ENCODE results near the gene DRGX. TPM values are rescaled to one million over a fixed set of nuclear protein-coding genes. Genes with fewer than 3 reads are reported as not detected.
A peak's percentile ranks its signal among the peaks of the same experiment; 100 is the strongest.

Gene DRGX
- total RNA-seq, 1 experiment from 2014 or later, result not detected

DNA sequence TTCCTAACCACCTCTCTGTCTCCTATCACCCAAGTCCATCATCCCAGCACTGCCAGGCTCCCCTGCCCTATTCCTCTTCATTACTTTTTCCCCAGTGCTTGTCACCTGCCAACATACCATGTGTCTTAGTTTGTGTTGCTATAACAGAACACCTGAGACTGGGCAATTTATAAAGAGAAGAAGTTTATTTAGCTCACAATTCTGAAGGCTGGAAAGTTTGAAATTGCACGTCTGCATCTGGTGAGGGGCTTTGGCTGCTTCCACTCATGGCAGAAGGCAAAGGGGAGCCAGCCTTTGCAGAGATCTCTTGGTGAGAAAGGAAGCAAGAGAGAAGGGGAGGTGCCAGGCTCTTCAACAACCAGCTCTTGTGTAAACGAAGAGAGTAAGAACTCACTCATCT, 47.3 kb downstream of the DRGX start:
- H3K27me3 ChIP-seq (replicated peaks), result no peaks in the 10 kb centered on the region
- H3K27ac ChIP-seq, result no peak overlapping the region
- no peaks in the 10 kb centered on the region for H3K36me3 ChIP-seq
- no peaks in the 10 kb centered on the region for H3K4me1 ChIP-seq (replicated peaks)
- H3K9me3 ChIP-seq (replicated peaks), result no peaks in the 10 kb centered on the region
- DNase-seq (ENCODE audit: low read depth in 1 of 2, low spot score in 2 of 2), result no peak
- no peak overlapping the region for H3K4me3 ChIP-seq

DNA sequence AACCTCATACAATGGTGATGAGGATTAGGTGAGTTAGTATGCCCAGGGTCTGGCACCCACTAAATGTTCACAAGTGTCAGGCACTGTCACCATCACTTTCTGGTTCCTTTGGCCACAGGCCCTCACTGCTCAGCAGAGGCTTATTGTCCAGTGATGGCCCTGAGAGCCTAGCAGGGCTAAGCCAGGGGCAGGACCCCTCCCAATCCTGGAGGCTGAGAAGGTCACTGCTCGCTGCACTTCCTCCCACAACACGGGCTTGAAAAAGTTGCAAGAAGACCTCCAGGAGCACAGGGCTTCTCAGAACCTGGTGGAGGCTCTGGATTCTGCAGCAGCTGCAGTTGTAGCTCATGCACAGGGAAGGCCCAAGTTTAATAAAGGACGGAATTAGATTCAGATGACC, 48.1 kb downstream of the DRGX start:
- H3K9me3 ChIP-seq (replicated peaks), result no peaks in the 10 kb centered on the region

DNA sequence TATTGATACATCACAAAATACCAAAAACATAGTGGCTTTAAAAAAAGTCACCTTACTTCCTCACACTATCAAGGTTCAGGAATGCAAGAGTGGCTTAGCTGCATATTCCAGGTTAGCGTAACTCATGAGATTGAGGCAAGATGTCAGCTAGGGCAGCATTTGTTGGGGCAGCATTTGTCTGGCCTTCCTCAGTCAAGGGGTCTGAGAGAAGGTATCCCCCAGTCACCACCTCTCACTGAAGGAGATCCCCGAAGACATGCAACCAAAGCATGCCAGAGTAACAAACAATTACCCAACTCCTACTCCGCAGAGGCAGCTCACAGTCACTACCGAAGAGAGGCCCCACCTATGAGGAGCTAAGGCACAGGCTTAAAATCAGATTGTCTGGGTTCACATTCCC, 48.5 kb downstream of the DRGX start:
- no peak overlapping the region for H3K4me3 ChIP-seq
- DNase-seq (ENCODE audit: low read depth in 1 of 2, low spot score in 2 of 2), result peak in 1 of 2 experiments; percentile 18

More for the DNA sequence above, 48.1 kb downstream of the DRGX start:
- Histone ChIP-seq H3K4me3 (no peak overlapping the region), H3K4me1 (replicated peaks) (no peaks in the 10 kb centered on the region), H3K27ac (no peak overlapping the region), H3K27me3 (replicated peaks) (no peaks in the 10 kb centered on the region), H3K36me3 (no peaks in the 10 kb centered on the region)
- peak in 1 of 2 experiments; percentile 17 for DNase-seq (ENCODE audit: low read depth in 1 of 2, low spot score in 2 of 2)

DNA sequence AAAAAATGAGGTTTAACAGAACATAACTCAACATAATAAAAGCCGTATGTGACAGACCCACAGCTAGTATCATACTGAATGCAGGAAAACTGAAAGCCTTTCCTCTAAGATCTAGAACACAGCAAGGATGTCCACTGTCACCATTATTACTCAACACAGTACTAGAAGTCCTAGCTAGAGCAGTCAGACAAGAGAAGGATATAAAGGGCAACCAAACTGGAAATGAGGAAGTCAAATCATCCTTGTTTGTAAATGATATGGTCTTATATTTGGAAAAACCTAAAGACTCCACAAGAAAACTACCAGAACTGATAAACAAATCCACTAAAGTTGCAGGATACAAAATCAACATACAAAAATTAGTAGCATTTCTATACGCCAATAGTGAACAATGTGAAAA, 51.0 kb downstream of the DRGX start:
- Histone ChIP-seq H3K4me3 (no peak overlapping the region), H3K27ac (no peak overlapping the region), H3K9me3 (replicated peaks) (no peaks in the 10 kb centered on the region), H3K27me3 (replicated peaks) (no peaks in the 10 kb centered on the region), H3K4me1 (replicated peaks) (no peaks in the 10 kb centered on the region), H3K36me3 (no peaks in the 10 kb centered on the region)
- DNase-seq (ENCODE audit: low read depth in 1 of 2, low spot score in 2 of 2), result no peak

More for the DNA sequence above, 48.5 kb downstream of the DRGX start:
- Histone ChIP-seq H3K36me3 (no peaks in the 10 kb centered on the region), H3K27ac (no peak overlapping the region), H3K4me1 (replicated peaks) (no peaks in the 10 kb centered on the region), H3K27me3 (replicated peaks) (no peaks in the 10 kb centered on the region), H3K9me3 (replicated peaks) (no peaks in the 10 kb centered on the region)

DNA sequence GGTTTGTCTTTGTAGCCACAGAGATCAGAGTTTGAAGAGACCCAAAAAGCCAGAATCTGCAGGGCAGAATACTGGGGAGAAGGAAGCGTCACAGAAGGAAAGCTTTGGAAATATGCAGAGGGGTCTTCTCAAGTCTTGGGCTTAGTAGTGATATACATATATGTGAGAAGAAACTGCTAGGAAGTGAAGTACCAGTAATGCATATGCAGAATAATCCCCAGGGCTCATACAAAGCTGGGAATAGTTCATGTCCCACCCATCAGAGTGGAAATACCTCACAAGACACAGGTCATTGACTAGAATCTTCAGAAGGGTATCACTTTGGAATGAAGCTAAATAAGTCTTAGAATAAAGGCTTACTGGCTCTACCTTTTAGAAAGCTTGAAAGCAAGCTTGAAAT, 57.3 kb downstream of the DRGX start:
- Histone ChIP-seq H3K27me3 (replicated peaks) (no peaks in the 10 kb centered on the region), H3K36me3 (no peaks in the 10 kb centered on the region), H3K4me1 (replicated peaks) (no peaks in the 10 kb centered on the region), H3K9me3 (replicated peaks) (no peaks in the 10 kb centered on the region), H3K4me3 (no peak overlapping the region), H3K27ac (no peak overlapping the region)
- no peak for DNase-seq (ENCODE audit: low read depth in 1 of 2, low spot score in 2 of 2)

DNA sequence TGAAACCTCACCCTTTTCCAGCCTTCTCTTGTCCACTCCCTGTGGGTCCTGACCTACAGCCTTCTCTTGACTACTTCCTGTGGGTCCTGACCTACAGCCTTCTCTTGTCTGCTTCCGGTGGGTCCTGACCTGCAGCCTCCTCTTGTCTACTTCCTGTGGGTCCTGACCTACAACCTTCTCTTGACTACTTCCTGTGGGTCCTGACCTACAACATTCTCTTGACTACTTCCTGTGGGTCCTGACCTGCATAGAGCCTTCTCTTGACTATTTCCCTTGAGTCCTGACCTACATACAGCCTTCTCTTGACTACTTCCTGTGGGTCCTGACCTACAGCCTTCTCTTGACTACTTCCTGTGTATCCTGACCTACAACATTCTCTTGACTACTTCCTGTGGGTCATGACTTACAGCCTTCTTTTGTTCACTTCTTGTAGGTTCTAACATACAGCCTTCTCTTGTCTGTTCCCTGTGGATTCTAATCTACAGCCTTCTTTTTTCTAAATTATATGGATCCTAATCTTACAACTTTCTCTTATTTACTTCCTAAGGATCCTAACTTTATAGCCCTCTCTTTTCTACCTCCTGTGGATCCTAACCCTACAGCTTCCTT, 60.4 kb downstream of the DRGX start:
- Histone ChIP-seq H3K4me3 (no peak overlapping the region), H3K9me3 (replicated peaks) (no peaks in the 10 kb centered on the region), H3K27ac (no peak overlapping the region), H3K4me1 (replicated peaks) (no peaks in the 10 kb centered on the region), H3K27me3 (replicated peaks) (no peaks in the 10 kb centered on the region), H3K36me3 (no peaks in the 10 kb centered on the region)
- no peak for DNase-seq (ENCODE audit: low read depth in 1 of 2, low spot score in 2 of 2)

DNA sequence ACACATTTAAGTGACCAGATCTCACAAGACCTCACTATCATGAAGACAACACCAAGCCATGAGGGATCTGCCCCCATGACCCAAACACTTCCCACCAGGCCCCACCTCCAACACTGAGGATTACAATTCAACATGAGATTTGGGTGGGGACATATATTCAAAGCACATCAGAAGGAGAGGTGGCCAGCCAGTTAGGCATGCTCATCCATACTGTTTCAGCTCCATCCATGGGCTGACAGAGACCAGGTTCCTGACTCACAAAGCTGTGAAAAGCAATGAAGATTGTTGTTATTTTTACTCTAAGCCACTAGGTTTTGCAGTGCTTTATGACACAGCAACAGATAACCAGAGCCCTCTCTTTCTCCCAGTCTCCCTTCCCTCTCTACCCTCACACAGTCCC, 60.9 kb downstream of the DRGX start:
- no peak for DNase-seq (ENCODE audit: low read depth in 1 of 2, low spot score in 2 of 2)
- H3K36me3 ChIP-seq, result no peaks in the 10 kb centered on the region
- H3K9me3 ChIP-seq (replicated peaks), result no peaks in the 10 kb centered on the region

DNA sequence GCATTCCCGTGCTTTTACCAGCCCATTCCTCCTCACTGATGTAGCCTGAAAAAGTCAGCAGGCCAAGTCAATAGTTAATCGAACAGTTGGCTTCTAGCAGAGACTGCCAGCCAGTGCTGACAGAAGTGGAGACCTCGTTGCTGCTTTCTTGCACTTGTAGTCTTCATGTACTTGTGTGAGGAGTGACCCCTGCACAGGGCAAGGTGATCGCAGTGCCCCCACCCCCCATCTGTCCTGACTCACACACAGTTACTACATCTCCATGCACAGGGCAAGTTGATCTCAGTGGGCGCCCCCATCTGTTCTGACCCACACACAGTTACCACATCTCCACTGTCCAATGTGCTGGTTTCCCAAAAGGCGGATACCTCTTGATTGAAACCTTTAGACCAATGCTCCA, 62.7 kb downstream of the DRGX start:
- no peaks in the 10 kb centered on the region for H3K9me3 ChIP-seq (replicated peaks)
- no peaks in the 10 kb centered on the region for H3K27me3 ChIP-seq (replicated peaks)
- peak in 1 of 2 experiments; percentile 28 for DNase-seq (ENCODE audit: low read depth in 1 of 2, low spot score in 2 of 2)
- no peak overlapping the region for H3K4me3 ChIP-seq
- no peaks in the 10 kb centered on the region for H3K4me1 ChIP-seq (replicated peaks)
- no peaks in the 10 kb centered on the region for H3K36me3 ChIP-seq
- no peak overlapping the region for H3K27ac ChIP-seq

More for the DNA sequence above, 60.9 kb downstream of the DRGX start:
- H3K4me1 ChIP-seq (replicated peaks), result no peaks in the 10 kb centered on the region
- H3K4me3 ChIP-seq, result no peak overlapping the region
- H3K27ac ChIP-seq, result no peak overlapping the region
- H3K27me3 ChIP-seq (replicated peaks), result no peaks in the 10 kb centered on the region

DNA sequence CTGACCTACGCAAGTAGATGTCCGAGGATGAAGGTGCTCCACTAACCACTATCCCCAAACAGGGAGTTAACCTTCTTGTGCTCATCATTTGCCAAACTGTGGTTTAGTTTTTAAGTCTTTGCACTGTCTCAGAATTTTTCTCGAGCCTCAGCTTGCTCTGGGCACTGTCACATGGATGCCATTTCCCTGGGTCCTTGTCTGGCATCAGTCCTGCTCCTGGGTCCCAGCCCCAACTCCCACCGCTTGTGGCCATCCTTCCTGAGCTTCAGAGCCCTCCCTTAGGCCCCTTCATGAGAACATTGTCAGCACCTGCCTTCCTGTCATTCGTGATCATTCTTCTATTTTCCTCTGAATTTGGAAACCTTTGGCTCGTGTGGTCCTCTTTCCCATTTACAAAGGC, 63.1 kb downstream of the DRGX start:
- H3K36me3 ChIP-seq, result no peaks in the 10 kb centered on the region
- no peaks in the 10 kb centered on the region for H3K9me3 ChIP-seq (replicated peaks)
- H3K27me3 ChIP-seq (replicated peaks), result no peaks in the 10 kb centered on the region
- H3K4me1 ChIP-seq (replicated peaks), result no peaks in the 10 kb centered on the region
- H3K4me3 ChIP-seq, result no peak overlapping the region
- no peak overlapping the region for H3K27ac ChIP-seq
- DNase-seq (ENCODE audit: low read depth in 1 of 2, low spot score in 2 of 2), result no peak

DNA sequence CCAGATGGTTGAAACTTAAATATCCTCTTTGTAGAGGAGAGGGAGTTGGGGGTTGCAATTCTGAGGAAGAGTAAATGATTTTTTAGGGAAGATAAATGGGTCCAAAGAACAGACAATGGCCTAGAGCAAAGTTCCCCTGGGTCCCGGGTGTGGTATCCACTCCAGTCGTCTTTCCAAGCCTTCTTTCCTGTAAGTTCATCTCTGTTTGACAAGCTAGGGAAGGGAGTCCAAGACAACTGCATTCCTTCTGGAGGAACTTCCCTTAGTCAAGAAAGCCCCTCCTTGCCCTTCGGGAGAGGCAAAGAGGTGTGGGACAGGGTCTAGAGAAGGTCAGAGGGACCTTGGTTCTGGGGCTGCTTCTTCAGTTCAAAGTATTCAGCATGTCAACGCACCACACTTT, 63.6 kb downstream of the DRGX start:
- Histone ChIP-seq H3K27me3 (replicated peaks) (no peaks in the 10 kb centered on the region), H3K4me1 (replicated peaks) (no peaks in the 10 kb centered on the region), H3K27ac (no peak overlapping the region), H3K4me3 (no peak overlapping the region), H3K36me3 (no peaks in the 10 kb centered on the region), H3K9me3 (replicated peaks) (no peaks in the 10 kb centered on the region)
- peak in 1 of 2 experiments; percentile 13 for DNase-seq (ENCODE audit: low read depth in 1 of 2, low spot score in 2 of 2)

DNA sequence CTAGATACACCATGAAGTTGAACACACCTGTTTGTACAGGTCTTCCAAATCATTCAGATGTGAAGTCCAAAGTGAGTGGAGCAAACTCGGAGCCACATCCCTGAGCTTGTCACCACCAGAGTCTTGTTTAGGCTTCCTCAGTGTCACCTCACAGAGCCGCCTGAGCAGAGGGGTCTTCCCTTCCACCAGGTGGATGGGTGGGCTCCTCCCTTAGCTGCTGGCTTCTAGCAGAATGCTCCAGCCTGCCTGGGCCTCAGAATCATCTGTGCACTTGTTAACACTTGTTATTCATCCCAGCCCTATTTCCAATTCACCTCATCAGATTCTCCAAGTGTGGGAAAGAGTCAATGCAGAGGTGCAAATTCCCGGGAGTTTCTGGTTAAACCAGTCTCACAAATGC, 64.5 kb downstream of the DRGX start:
- no peak overlapping the region for H3K27ac ChIP-seq
- no peaks in the 10 kb centered on the region for H3K36me3 ChIP-seq
- DNase-seq (ENCODE audit: low read depth in 1 of 2, low spot score in 2 of 2), result peak in 1 of 2 experiments; percentile 37
- H3K27me3 ChIP-seq (replicated peaks), result no peaks in the 10 kb centered on the region
- no peaks in the 10 kb centered on the region for H3K9me3 ChIP-seq (replicated peaks)
- H3K4me3 ChIP-seq, result no peak overlapping the region
- no peaks in the 10 kb centered on the region for H3K4me1 ChIP-seq (replicated peaks)

DNA sequence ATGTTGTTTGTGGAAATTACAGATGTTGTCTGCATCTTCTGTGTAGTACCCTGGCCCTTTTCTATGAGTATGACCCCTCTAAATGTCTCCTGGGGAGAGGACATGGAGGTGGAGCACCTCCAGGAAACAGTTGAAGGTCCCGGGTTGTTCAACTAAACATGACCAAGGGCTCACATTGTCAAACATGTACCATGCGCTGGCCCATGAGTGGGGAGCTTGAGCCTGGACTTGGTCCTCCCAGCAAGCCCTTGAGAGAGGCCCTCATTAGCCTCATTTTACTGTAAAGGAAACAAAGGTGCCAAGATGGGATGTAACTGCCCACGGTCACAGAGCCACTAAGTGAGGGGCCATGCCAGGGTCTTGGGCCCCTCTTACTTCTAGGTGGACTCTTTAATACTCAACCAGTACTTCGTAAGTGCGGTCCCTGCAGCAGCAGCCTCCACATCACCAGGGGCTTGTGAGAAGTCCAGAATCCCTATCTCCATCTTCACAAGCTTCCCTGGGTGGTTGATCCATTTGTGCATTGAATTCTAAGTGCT, 65.7 kb downstream of the DRGX start:
- no peaks in the 10 kb centered on the region for H3K4me1 ChIP-seq (replicated peaks)
- H3K9me3 ChIP-seq (replicated peaks), result no peaks in the 10 kb centered on the region
- H3K27ac ChIP-seq, result no peak overlapping the region
- no peaks in the 10 kb centered on the region for H3K27me3 ChIP-seq (replicated peaks)
- peak in 1 of 2 experiments; percentile 18 for DNase-seq (ENCODE audit: low read depth in 1 of 2, low spot score in 2 of 2)
- H3K4me3 ChIP-seq, result no peak overlapping the region
- H3K36me3 ChIP-seq, result no peaks in the 10 kb centered on the region

DNA sequence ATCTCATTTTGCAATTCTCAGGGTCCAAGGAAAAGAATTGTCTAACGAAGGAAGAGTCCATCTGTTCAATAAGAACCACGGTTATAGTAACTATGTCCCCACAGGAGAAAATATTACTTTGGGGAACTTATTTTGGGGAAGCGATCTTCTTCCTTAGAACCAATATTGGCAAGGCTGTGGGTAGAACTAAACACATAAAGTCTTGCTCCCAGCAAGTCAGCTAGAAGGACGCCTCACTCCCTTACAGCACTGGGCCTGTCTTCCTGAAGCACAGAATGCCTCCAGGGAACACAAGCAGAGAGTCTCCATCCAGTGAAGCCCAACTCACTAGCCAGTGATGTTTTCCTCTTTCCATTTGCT, 66.8 kb downstream of the DRGX start:
- no peak for DNase-seq (ENCODE audit: low read depth in 1 of 2, low spot score in 2 of 2)
- no peaks in the 10 kb centered on the region for H3K9me3 ChIP-seq (replicated peaks)
- H3K27me3 ChIP-seq (replicated peaks), result no peaks in the 10 kb centered on the region
- no peak overlapping the region for H3K4me3 ChIP-seq
- no peak overlapping the region for H3K27ac ChIP-seq
- H3K4me1 ChIP-seq (replicated peaks), result no peaks in the 10 kb centered on the region
- no peaks in the 10 kb centered on the region for H3K36me3 ChIP-seq

DNA sequence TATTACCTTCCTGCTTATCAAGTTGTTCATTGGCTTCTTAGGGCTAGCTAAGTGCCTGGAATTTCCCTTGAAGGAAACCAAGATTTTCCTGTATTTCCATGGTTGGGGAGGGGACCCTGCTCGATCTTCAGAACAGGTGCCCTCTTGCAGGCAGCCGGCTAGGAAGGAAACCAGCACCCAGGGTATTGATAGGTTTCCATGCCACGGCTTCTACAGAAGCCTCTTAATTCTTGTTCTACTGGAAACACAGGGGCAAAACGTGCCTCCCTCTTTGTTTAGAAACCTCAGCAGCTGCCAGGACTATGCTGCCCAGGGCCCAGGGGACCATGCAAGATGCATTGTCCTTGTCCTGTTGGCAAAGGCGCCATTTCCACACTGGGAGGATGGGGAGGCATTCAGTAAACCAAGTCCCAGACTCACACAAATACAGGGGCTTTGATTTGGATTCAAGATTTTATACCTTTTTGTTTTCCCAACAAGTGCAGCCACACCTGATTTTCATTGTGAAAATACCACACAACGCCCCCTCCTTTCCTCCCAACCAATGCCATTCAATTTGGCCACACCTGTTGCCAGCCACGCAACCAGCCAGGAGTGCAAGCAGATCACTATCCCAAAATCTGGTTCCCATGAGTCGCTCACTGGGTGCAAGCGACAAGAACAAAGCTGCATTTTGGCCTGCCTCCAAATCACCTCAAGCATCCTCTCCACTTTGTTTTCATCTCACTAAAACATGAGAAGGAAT, 67.3 kb downstream of the DRGX start:
- DNase-seq (ENCODE audit: low read depth in 1 of 2, low spot score in 2 of 2), result no peak
- Histone ChIP-seq H3K9me3 (replicated peaks) (no peaks in the 10 kb centered on the region), H3K4me3 (no peak overlapping the region), H3K4me1 (replicated peaks) (no peaks in the 10 kb centered on the region), H3K36me3 (no peaks in the 10 kb centered on the region), H3K27ac (no peak overlapping the region), H3K27me3 (replicated peaks) (no peaks in the 10 kb centered on the region)

Data from SJSA1 (cell line).